ENCODE measurements around the gene PSMB8. TPM values are rescaled to one million over a fixed set of nuclear protein-coding genes. Genes with fewer than 3 reads are reported as not detected.
"Not testable (repeated sequence)": the region's sequence is repeated elsewhere in the genome, so short reads cannot be mapped to it uniquely, and the experiment has no call there.

PSMB8 gene
- polyA plus RNA-seq, 6 donors from 2014 or later = 297 to 462 (median 380) TPM

DNA sequence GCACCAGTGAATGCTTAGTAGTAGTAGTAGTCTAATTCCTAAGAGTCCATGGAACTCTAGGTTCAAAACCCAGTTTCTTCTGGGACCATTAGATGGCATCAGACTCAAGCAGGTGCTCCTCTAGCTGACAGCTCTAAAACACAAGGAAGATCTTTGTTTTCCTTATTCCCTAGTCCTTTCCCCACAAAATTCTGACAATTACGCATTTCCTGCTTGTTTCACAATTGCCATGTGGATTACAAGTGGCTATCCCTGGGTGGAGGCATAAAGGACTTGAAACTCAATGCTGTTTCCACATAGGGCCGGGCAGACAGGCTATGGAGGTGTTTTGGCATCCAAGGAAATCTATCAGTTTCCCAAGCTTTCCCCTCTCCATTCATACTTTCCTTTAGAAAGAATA lies 17.9 kb downstream of the PSMB8 start:
- DNase-seq = no peak
- Mint-ChIP-seq H3K4me1 (peaks cover 18 to 34% (median 22%) of the 10 kb centered on the region in 3 donors), H3K4me3 (no peak overlapping the region), H3K27ac (peak overlapping the region in 1 of 6 donors; percentile 70), H3K27me3 (no peaks in the 10 kb centered on the region), H3K9me3 (no peaks in the 10 kb centered on the region), H3K36me3 (peaks cover 5 to 23% of the 10 kb centered on the region in 2 donors)
- no peak for ATAC-seq (ENCODE audit: low read depth in 2 of 2)

DNA sequence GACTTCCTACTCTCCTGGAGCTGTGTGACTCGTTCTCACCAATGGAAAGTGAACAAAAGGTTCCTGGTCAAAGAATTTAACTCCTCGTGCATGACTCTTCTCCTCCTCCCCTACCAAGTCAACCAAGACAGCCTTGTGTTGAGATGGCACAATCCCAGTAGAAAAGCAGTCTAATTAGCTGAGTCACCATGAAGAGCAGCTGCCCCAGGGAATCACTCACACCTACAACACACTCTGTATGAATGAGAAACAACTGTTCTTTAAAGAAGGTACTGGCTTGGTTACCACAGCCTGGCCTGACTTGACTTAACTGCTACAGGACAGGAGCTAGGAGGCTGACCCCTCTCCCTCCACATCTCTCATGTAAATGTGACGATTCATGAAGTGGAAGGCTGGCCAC lies 24.1 kb downstream of the PSMB8 start:
- DNase-seq (no peak), ATAC-seq (ENCODE audit: low read depth in 2 of 2) (no peak)
- peaks cover 54 to 63% (median 61%) of the 10 kb centered on the region in 3 donors for H3K4me1 Mint-ChIP-seq
- H3K4me3 Mint-ChIP-seq = peak overlapping the region in 5 of 8 donors; percentile 4 to 69 (median 47)
- peaks cover 4 to 8% of the 10 kb centered on the region in 2 donors for H3K36me3 Mint-ChIP-seq
- peaks cover 0 to 6% (median 0%) of the 10 kb centered on the region in 7 donors for H3K9me3 Mint-ChIP-seq
- peak overlapping the region in 5 of 6 donors; percentile 32 to 97 (median 96) for H3K27ac Mint-ChIP-seq
- H3K27me3 Mint-ChIP-seq = no peaks in the 10 kb centered on the region

DNA sequence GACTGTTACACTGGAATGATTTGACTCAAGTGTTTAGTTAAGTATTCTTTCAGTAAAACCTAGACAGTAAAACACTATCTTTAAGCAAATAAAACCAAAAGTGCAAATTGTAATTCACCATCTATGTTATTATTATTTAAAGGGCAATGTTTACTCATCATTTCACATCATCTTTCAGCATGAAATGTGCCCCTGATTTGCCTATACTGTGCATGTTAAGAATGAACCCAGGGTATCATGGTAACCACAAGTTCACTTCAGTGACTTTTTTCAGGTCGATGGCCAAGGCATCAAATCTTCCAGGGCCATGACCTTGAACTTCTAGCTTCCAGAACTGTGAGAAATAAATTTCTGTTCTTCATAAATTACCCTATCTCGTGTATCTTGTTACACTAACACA lies 25.0 kb downstream of the PSMB8 start:
- DNase-seq (no peak), ATAC-seq (ENCODE audit: low read depth in 2 of 2) (no peak)
- peaks cover 0 to 6% (median 0%) of the 10 kb centered on the region in 7 donors for H3K9me3 Mint-ChIP-seq
- peaks cover 11 to 16% of the 10 kb centered on the region in 2 donors for H3K36me3 Mint-ChIP-seq
- H3K4me1 Mint-ChIP-seq = peaks cover 63 to 72% (median 68%) of the 10 kb centered on the region in 3 donors
- H3K27ac Mint-ChIP-seq = peak overlapping the region; percentile 29 to 97 (median 48)
- H3K4me3 Mint-ChIP-seq = peak overlapping the region in 5 of 8 donors; percentile 4 to 30 (median 18)
- no peaks in the 10 kb centered on the region for H3K27me3 Mint-ChIP-seq

DNA sequence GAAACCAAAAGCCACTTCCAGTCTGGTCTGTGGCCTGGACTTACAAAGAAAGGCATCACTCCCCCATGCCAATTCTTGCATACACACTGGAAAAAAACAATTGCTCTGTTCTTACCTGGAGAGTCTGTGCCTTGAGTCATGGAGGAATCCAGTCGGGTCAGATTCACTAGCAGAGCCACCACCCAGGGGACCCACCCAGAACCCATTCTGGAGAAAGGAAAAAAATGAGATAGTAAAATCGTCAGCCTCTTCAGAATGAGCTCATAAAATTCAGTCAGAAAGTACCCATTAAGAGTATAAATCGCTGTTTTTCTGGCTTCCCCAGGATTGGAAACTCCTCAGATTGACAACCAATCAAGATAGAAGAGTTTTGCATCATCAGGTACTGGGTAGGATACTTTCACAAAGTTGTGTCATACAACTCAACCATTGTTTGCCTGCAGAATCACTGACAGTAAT lies 27.1 kb downstream of the PSMB8 start, which contains the start of gene HLA-DOB:
TSS of gene HLA-DOB (minus strand) at position 257 of the 459 bp plus-strand sequence. CDS start at position 206, 51 bp downstream.
- H3K36me3 Mint-ChIP-seq = peaks cover 24 to 33% of the 10 kb centered on the region in 2 donors
- peak; percentile 78 for DNase-seq
- H3K4me3 Mint-ChIP-seq = peak within 1 kb of the TSS; percentile 94 to 100 (median 100)

DNA sequence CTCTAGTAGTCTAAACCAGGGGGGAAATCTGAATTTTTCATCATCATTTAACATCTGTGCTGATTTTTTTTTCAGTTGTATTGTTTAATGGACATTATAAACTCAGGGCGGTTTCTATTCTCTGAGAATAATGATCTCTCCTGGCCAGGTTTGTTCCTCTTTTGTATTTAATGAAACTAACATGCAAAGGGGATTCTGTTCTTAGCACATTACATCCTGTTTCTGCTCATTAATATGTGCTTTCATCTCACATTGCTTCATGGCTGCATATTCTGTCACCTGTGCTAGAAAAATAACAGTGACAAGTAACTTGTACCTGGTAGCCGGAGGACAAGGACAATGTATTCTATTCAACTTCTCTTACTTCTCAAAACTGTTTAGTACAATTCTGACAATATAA lies 27.9 kb downstream of the PSMB8 start:
- H3K27me3 Mint-ChIP-seq = no peaks in the 10 kb centered on the region
- H3K4me3 Mint-ChIP-seq = peak overlapping the region; percentile 94 to 100 (median 100)
- peak overlapping the region; percentile 97 to 100 (median 100) for H3K27ac Mint-ChIP-seq
- peaks cover 24 to 37% of the 10 kb centered on the region in 2 donors for H3K36me3 Mint-ChIP-seq
- peaks cover 0 to 6% (median 0%) of the 10 kb centered on the region in 7 donors for H3K9me3 Mint-ChIP-seq
- DNase-seq (peak; percentile 78), ATAC-seq (ENCODE audit: low read depth in 2 of 2) (peak; percentile 82 to 83)
- H3K4me1 Mint-ChIP-seq = peaks cover 75 to 79% (median 79%) of the 10 kb centered on the region in 3 donors

More for the DNA sequence above, 27.1 kb downstream of the PSMB8 start, which contains the start of gene HLA-DOB:
- peak; percentile 76 for ATAC-seq (ENCODE audit: low read depth in 2 of 2)
- peaks cover 81 to 83% (median 83%) of the 10 kb centered on the region in 3 donors for H3K4me1 Mint-ChIP-seq
- peak within 1 kb of the TSS; percentile 97 to 100 (median 100) for H3K27ac Mint-ChIP-seq
- peaks cover 0 to 6% (median 0%) of the 10 kb centered on the region in 7 donors for H3K9me3 Mint-ChIP-seq
- no peaks in the 10 kb centered on the region for H3K27me3 Mint-ChIP-seq

DNA sequence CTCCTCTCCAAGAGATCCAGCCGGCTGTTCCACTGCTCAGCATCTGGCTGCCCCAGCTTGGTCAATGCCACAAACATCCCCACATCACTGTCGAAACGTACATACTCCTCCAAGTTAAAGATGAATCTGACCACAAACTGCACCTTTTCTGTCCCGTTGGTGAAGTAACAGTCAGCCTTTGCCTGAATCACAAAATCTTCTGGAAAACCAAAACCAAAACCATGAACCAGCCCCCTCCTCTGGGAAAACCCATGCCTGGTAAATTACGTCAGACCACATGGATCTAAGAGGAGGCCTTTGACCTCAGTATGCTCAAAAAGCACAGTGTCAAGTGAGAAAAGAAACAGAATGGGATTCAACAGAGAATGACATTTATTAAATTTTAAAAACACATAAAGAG lies 28.7 kb downstream of the PSMB8 start:
- peaks cover 71 to 78% (median 77%) of the 10 kb centered on the region in 3 donors for H3K4me1 Mint-ChIP-seq
- no peak for ATAC-seq (ENCODE audit: low read depth in 2 of 2)
- peaks cover 0 to 6% (median 0%) of the 10 kb centered on the region in 7 donors for H3K9me3 Mint-ChIP-seq
- peak overlapping the region; percentile 97 to 100 (median 100) for H3K27ac Mint-ChIP-seq
- DNase-seq = no peak
- H3K36me3 Mint-ChIP-seq = peaks cover 29 to 46% of the 10 kb centered on the region in 2 donors
- H3K27me3 Mint-ChIP-seq = no peaks in the 10 kb centered on the region
- peak overlapping the region; percentile 94 to 100 (median 100) for H3K4me3 Mint-ChIP-seq

DNA sequence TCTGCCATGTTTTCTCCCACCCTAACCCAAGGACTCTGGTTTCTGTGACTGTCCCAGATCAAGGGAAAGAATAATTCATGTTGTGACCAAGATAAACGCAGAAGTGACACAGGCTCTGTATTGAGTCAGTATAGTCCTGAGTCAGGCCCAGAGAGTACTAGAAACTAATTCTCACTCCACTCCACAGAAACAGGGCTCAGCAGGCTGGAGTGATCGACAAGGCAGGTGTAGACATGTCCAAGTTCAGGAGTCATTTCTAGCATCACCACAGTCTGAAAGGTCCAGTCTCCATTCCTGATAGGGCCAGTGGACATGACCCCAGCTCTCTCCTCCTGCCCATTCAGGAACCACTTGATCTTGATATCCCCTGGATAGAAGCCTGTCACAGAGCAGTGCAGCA lies 29.7 kb downstream of the PSMB8 start:
- no peaks in the 10 kb centered on the region for H3K27me3 Mint-ChIP-seq
- peak overlapping the region in 5 of 6 donors; percentile 78 to 100 (median 99) for H3K27ac Mint-ChIP-seq
- DNase-seq = no peak

DNA sequence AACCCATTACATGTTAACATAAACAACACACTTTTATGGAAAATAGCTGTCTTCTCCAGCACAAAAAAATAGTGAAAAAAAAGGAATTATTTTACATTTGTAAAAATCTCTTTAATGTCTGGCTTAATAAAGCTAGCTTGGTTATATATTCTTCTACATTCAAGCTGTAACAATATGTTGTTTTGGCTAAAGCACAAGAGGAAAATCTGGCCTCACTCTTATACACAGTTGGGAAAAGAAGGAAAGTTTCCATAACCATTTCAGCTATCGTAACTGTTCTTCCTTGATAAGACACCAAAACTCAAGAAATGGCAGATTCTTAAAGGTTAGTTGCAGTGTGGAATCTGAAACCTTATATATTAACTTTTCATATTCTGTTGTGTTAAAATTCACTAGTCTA lies 34.7 kb downstream of the PSMB8 start:
- no peaks in the 10 kb centered on the region for H3K27me3 Mint-ChIP-seq
- H3K4me3 Mint-ChIP-seq = no peak overlapping the region
- H3K4me1 Mint-ChIP-seq = peaks cover 45 to 59% (median 58%) of the 10 kb centered on the region in 3 donors
- H3K9me3 Mint-ChIP-seq = peaks cover 0 to 8% (median 3%) of the 10 kb centered on the region in 7 donors
- H3K27ac Mint-ChIP-seq = no peak overlapping the region
- DNase-seq = no peak
- peaks cover 31 to 44% of the 10 kb centered on the region in 2 donors for H3K36me3 Mint-ChIP-seq
- ATAC-seq (ENCODE audit: low read depth in 2 of 2) = no peak

More for the DNA sequence above, 29.7 kb downstream of the PSMB8 start:
- no peak for ATAC-seq (ENCODE audit: low read depth in 2 of 2)
- Mint-ChIP-seq H3K4me1 (peaks cover 62 to 70% (median 69%) of the 10 kb centered on the region in 3 donors), H3K36me3 (peaks cover 29 to 49% of the 10 kb centered on the region in 2 donors), H3K4me3 (peak overlapping the region; percentile 94 to 100 (median 100)), H3K9me3 (peaks cover 0 to 6% (median 0%) of the 10 kb centered on the region in 7 donors)

DNA sequence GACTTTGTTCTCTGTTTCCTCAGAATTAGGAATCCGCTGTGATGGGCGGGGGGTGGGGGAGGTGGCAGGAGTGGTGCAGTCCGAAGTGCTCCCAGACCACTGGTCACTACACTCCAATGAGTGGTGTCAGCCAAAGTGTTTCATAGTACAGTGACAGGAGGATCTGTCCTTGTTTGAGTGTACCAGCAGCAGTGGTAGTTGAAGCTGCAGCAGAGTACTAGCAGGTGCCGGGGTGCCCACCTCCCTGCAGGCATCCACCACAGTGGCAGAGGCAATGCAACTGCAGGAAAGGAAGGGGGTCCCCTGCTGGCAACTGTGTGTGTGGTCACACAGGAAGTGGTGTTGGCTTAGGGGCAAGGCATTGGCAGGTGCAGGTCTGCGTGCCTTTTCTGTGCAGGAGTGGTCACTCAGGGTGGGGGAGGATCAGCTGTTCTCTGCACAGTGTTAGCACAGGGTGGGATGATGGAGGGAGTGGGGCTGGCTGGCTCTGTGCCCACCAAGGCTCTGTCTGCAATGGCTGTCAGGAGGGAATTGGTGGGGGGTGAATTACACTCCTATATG lies 36.7 kb downstream of the PSMB8 start:
- peak in 1 of 2 donors; percentile 20 for ATAC-seq (ENCODE audit: low read depth in 2 of 2)
- H3K36me3 Mint-ChIP-seq = peaks cover 16 to 26% of the 10 kb centered on the region in 2 donors
- H3K27ac Mint-ChIP-seq = peak overlapping the region in 2 of 6 donors; percentile 39 to 72
- H3K4me3 Mint-ChIP-seq = peak overlapping the region in 1 of 8 donors; percentile 47
- DNase-seq = no peak
- peaks cover 0 to 11% (median 7%) of the 10 kb centered on the region in 7 donors for H3K9me3 Mint-ChIP-seq
- H3K4me1 Mint-ChIP-seq = peaks cover 30 to 51% (median 50%) of the 10 kb centered on the region in 3 donors
- no peaks in the 10 kb centered on the region for H3K27me3 Mint-ChIP-seq

DNA sequence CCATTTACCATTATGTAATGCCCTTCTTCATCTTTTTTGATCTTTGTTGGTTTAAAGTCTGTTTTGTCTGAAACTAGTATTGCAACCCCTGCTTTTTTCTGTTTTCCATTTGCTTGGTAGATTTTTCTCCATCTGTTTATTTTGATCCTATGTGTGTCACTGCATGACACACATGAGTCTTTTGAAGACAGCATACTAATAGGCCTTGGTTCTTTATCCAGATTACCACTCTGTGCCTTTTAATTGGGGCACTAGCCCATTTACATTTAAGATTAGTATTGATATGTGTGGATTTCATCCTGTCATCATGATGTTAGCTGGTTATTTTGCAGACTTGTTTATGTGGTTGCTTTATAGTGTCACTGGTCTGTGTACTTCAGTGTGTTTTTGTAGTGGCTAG lies 38.4 kb downstream of the PSMB8 start:
- Mint-ChIP-seq H3K4me1 (peaks cover 19 to 47% (median 39%) of the 10 kb centered on the region in 3 donors), H3K9me3 (peaks cover 0 to 19% (median 8%) of the 10 kb centered on the region in 7 donors), H3K36me3 (peaks cover 13 to 20% of the 10 kb centered on the region in 2 donors)
- not testable (repeated sequence) for ATAC-seq (ENCODE audit: low read depth in 2 of 2); DNase-seq; H3K27me3 Mint-ChIP-seq; H3K4me3 Mint-ChIP-seq; H3K27ac Mint-ChIP-seq

DNA sequence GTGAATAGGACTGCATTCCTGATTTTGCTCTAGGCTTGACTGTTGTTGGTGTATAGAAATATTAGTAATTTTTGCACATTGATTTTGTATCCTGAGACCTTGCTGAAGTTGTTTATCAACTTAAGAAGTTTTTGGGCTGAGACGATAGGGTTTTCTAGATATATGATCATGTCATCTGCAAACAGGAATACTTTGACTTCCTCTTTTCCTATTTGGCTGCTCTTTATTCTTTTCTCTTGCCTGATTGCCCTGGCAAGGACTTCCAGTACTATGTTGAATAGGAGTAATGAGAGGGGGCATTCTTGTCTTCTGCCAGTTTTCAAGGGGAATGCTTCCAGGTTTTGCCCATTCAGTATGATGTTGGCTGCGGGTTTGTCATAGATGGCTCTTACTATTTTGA lies 40.4 kb downstream of the PSMB8 start:
- Mint-ChIP-seq H3K4me3 (no peak overlapping the region), H3K9me3 (peaks cover 7 to 34% (median 21%) of the 10 kb centered on the region in 7 donors), H3K27me3 (no peaks in the 10 kb centered on the region), H3K27ac (peak overlapping the region in 1 of 6 donors; percentile 41), H3K4me1 (peaks cover 17 to 38% (median 33%) of the 10 kb centered on the region in 3 donors), H3K36me3 (peaks cover 9 to 24% of the 10 kb centered on the region in 2 donors)
- DNase-seq = no peak
- ATAC-seq (ENCODE audit: low read depth in 2 of 2) = no peak

DNA sequence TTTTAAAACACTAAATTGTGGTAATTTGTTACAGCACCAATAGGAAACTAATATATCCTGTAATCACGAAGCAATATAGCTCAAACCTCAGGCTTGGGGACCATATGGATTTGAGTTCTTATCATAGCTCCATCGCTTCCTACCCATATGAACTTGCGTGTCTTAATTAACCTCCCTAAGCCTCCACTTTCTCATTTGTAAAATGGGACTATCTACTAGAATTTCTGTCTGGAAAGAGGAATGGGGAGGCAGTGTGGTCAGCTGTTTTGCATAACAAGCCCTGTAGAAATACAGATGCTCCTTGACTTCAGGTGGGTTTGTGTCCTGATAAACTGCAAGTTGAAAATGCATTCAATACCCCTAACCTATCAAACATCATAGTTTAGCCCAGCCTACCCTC lies 44.1 kb downstream of the PSMB8 start:
- Mint-ChIP-seq H3K27me3 (no peaks in the 10 kb centered on the region), H3K36me3 (peaks cover 4 to 25% of the 10 kb centered on the region in 2 donors), H3K27ac (peak overlapping the region in 1 of 6 donors; percentile 15), H3K4me3 (no peak overlapping the region), H3K9me3 (peaks cover 7 to 38% (median 25%) of the 10 kb centered on the region in 7 donors), H3K4me1 (peaks cover 22 to 44% (median 40%) of the 10 kb centered on the region in 3 donors)
- no peak for DNase-seq
- ATAC-seq (ENCODE audit: low read depth in 2 of 2) = no peak

DNA sequence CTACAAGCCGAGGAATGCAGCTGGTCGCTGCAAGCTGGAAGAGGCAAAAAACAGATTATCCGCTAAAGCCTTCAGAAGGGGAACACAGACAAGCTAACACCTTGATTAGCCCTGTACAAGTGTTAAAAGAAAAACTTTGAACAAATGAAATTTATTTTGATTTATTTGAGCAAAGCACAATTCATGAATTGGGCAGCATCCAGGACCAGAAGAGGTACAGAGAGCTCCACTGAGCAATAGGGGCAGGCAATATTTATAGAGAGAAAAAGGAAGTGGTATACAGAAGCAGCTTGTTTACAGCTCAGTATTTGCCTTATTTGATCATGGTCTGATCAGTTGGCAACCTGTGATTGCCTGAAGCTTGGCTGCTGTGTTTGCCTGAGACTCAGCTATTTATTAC lies 44.7 kb downstream of the PSMB8 start:
- Mint-ChIP-seq H3K4me3 (peak overlapping the region in 1 of 8 donors; percentile 77), H3K9me3 (peaks cover 7 to 36% (median 22%) of the 10 kb centered on the region in 7 donors), H3K36me3 (peaks cover 4 to 25% of the 10 kb centered on the region in 2 donors), H3K27me3 (no peaks in the 10 kb centered on the region), H3K27ac (peak overlapping the region in 4 of 6 donors; percentile 28 to 92 (median 47)), H3K4me1 (peaks cover 28 to 50% (median 45%) of the 10 kb centered on the region in 3 donors)
- DNase-seq (no peak), ATAC-seq (ENCODE audit: low read depth in 2 of 2) (no peak)

Data from naive B cell (primary cell).